ENCODE results near the gene NSUN2. TPM values are rescaled to one million over a fixed set of nuclear protein-coding genes. Genes with fewer than 3 reads are reported as not detected.

Gene NSUN2
- total RNA-seq, 3 donors from 2014 or later (not counting 1 experiment from before 2014, with no cell fraction given): 61.3 to 87.4 (median 81.4) TPM

GRCh38 chr5:6586647-6587042, 46.2 kb downstream of the NSUN2 start:
- H3K4me1 Mint-ChIP-seq: peaks cover 0 to 2% of the 10 kb centered on the region in 2 donors
- H3K27ac Mint-ChIP-seq: no peak overlapping the region
- no peak for TF ChIP-seq CTCF (IDR thresholded peaks at IDR 0.05)

GRCh38 chr5:6585939-6586646, 46.8 kb downstream of the NSUN2 start:
- peaks cover 30 to 52% of the 10 kb centered on the region in 2 donors for H3K27me3 Mint-ChIP-seq (ENCODE audit: low read depth in 2 of 2)
- no peaks in the 10 kb centered on the region for H3K36me3 ChIP-seq (ENCODE audit: control insufficient read depth, insufficient read depth, low read length)
- no peak overlapping the region for H3K27ac Mint-ChIP-seq
- intact Hi-C loops (cut with micrococcal nuclease): no loop called here
- no peak overlapping the region for H3K4me3 Mint-ChIP-seq
- H3K27me3 ChIP-seq (ENCODE audit: control insufficient read depth, insufficient read depth, low read length): peaks cover 11% of the 10 kb centered on the region
- 82% methylated on average over 15 of the region's 15 CpGs for WGBS (ENCODE audit: insufficient coverage)
- H3K9me3 Mint-ChIP-seq: no peaks in the 10 kb centered on the region
- no peak for TF ChIP-seq CTCF (IDR thresholded peaks at IDR 0.05)
- no peaks in the 10 kb centered on the region for H3K4me1 Mint-ChIP-seq
- H3K27ac ChIP-seq (ENCODE audit: low read length): no peak overlapping the region
- no peak for DNase-seq
- no peak for ATAC-seq
- H3K4me3 ChIP-seq (ENCODE audit: low read length): no peak overlapping the region
- H3K9me3 ChIP-seq (ENCODE audit: control insufficient read depth, insufficient read depth, low read length): no peaks in the 10 kb centered on the region
- no peaks in the 10 kb centered on the region for H3K36me3 Mint-ChIP-seq
- peaks cover 3% of the 10 kb centered on the region for H3K4me1 ChIP-seq (ENCODE audit: control insufficient read depth, insufficient read depth, low read length)

More at GRCh38 chr5:6586647-6587042, 46.2 kb downstream of the NSUN2 start:
- Mint-ChIP-seq H3K9me3 (no peaks in the 10 kb centered on the region), H3K27me3 (ENCODE audit: low read depth in 2 of 2) (peaks cover 28 to 47% of the 10 kb centered on the region in 2 donors), H3K4me3 (no peak overlapping the region), H3K36me3 (no peaks in the 10 kb centered on the region)
- no peaks in the 10 kb centered on the region for H3K9me3 ChIP-seq (ENCODE audit: control insufficient read depth, insufficient read depth, low read length)
- no peak overlapping the region for H3K27ac ChIP-seq (ENCODE audit: low read length)
- no peaks in the 10 kb centered on the region for H3K36me3 ChIP-seq (ENCODE audit: control insufficient read depth, insufficient read depth, low read length)
- peaks cover 11% of the 10 kb centered on the region for H3K27me3 ChIP-seq (ENCODE audit: control insufficient read depth, insufficient read depth, low read length)
- peaks cover 3% of the 10 kb centered on the region for H3K4me1 ChIP-seq (ENCODE audit: control insufficient read depth, insufficient read depth, low read length)
- 84% methylated on average over 3 of the region's 5 CpGs for WGBS (ENCODE audit: insufficient coverage)
- H3K4me3 ChIP-seq (ENCODE audit: low read length): no peak overlapping the region
- DNase-seq (no peak), ATAC-seq (no peak)
- intact Hi-C loops (cut with micrococcal nuclease): no loop called here

- intact Hi-C loops (cut with micrococcal nuclease): no loop called here
- peaks cover 10% of the 10 kb centered on the region for H3K27me3 ChIP-seq (ENCODE audit: control insufficient read depth, insufficient read depth, low read length)
- Mint-ChIP-seq H3K4me3 (no peak overlapping the region), H3K27ac (no peak overlapping the region), H3K4me1 (no peaks in the 10 kb centered on the region), H3K9me3 (no peaks in the 10 kb centered on the region), H3K27me3 (ENCODE audit: low read depth in 2 of 2) (peaks cover 33 to 62% of the 10 kb centered on the region in 2 donors), H3K36me3 (no peaks in the 10 kb centered on the region)
- ATAC-seq: no peak
- TF ChIP-seq CTCF (IDR thresholded peaks at IDR 0.05): no peak
- H3K27ac ChIP-seq (ENCODE audit: low read length): no peak overlapping the region
- H3K36me3 ChIP-seq (ENCODE audit: control insufficient read depth, insufficient read depth, low read length): no peaks in the 10 kb centered on the region
- H3K4me1 ChIP-seq (ENCODE audit: control insufficient read depth, insufficient read depth, low read length): peaks cover 3% of the 10 kb centered on the region
- no peak overlapping the region for H3K4me3 ChIP-seq (ENCODE audit: low read length)
- no peaks in the 10 kb centered on the region for H3K9me3 ChIP-seq (ENCODE audit: control insufficient read depth, insufficient read depth, low read length)
- 65% methylated on average over 6 of the region's 6 CpGs for WGBS (ENCODE audit: insufficient coverage)
- no peak for DNase-seq
Measured at GRCh38 chr5:6585168-6585567, 47.7 kb downstream of the NSUN2 start.

- Histone ChIP-seq H3K36me3 (ENCODE audit: control insufficient read depth, insufficient read depth, low read length) (no peaks in the 10 kb centered on the region), H3K4me3 (ENCODE audit: low read length) (no peak overlapping the region), H3K27ac (ENCODE audit: low read length) (no peak overlapping the region), H3K9me3 (ENCODE audit: control insufficient read depth, insufficient read depth, low read length) (no peaks in the 10 kb centered on the region), H3K27me3 (ENCODE audit: control insufficient read depth, insufficient read depth, low read length) (peaks cover 10% of the 10 kb centered on the region), H3K4me1 (ENCODE audit: control insufficient read depth, insufficient read depth, low read length) (peaks cover 3% of the 10 kb centered on the region)
- no peak for TF ChIP-seq CTCF (IDR thresholded peaks at IDR 0.05)
- H3K27ac Mint-ChIP-seq: no peak overlapping the region
- no peaks in the 10 kb centered on the region for H3K36me3 Mint-ChIP-seq
- 84% methylated on average over 8 of the region's 8 CpGs for WGBS (ENCODE audit: insufficient coverage)
- no peaks in the 10 kb centered on the region for H3K4me1 Mint-ChIP-seq
- ATAC-seq: no peak
- H3K27me3 Mint-ChIP-seq (ENCODE audit: low read depth in 2 of 2): peaks cover 28 to 62% of the 10 kb centered on the region in 2 donors
- no peak overlapping the region for H3K4me3 Mint-ChIP-seq
- no peaks in the 10 kb centered on the region for H3K9me3 Mint-ChIP-seq
- intact Hi-C loops (cut with micrococcal nuclease): no loop called here
- no peak for DNase-seq
Measured at GRCh38 chr5:6584727-6585126, 48.1 kb downstream of the NSUN2 start.
